GM23248 (cell line): ENCODE results near the gene IFT88.

Experiments
- EZH2 ChIP-seq: fragments of 200-600 bp; sonication (generic); IDR thresholded peaks from 2 replicates; pipeline ENCODE4 v1.6.1; 2018; ENCODE audit warnings: antibody characterized with exemption, mild to moderate bottlenecking; ENCODE audit not compliant: insufficient read depth, poor library complexity, severe bottlenecking
- EZH2phosphoT487 ChIP-seq: fragments of 200-600 bp; sonication (generic); IDR thresholded peaks from 2 replicates; pipeline ENCODE4 v1.6.1; 2018; ENCODE audit warnings: antibody characterized with exemption, moderate library complexity, mild to moderate bottlenecking, low read depth; ENCODE audit not compliant: insufficient read depth

GRCh38 chr13:20652946-20653345 is 86.0 kb downstream of the IFT88 start:
- no peak for TF ChIP-seq EZH2phosphoT487
- no peak for TF ChIP-seq EZH2
